HG03064 (cell line): ENCODE measurements around the gene CTNNBIP1.

ENCODE experiments used
- ATAC-seq: cut with Tn5 transposase; IDR thresholded peaks from one replicate; pipeline ENCODE4 v1.9.1; 2021; ENCODE audit warnings: low read depth; ENCODE audit not compliant: unreplicated experiment

The CTNNBIP1 gene

DNA sequence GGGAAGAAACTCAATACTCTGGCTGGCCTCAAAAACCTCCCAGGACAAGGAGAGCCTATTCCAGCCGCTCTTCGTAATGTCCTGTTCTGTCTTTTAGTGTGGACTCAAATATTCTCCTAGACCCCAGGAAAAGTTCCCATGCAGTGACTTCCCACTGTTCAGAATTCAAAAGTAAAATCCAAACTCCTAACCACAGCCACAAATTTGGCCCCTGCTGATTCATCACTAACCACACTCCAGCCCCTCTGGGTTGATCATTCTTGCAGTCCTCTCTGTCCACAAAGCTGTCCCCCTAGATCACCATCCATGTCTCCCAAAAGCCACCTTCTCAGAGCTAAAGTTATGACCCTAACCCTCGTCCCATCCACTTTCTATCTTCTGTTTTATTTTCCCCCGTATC is 5.1 kb downstream of the CTNNBIP1 start:
- no peak for ATAC-seq

DNA sequence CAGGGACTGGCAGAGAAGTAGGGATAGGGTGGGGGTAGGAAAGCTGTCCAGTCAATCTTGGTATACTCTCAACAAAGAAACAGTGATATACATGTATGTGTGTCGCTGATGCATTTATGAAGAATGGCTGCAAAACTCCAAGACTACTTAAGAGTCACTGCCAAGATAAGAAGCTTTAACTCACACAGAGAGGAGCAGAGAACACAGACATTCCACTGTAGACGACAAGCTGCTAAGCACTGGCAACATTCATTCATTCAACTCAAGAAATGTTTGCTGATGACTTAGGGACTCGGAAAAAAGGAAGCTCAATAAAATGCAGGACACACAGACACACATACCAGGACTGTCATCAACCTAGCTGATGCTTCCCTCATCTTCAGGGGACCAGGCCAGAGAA is 5.5 kb downstream of the CTNNBIP1 start:
- no peak for ATAC-seq

DNA sequence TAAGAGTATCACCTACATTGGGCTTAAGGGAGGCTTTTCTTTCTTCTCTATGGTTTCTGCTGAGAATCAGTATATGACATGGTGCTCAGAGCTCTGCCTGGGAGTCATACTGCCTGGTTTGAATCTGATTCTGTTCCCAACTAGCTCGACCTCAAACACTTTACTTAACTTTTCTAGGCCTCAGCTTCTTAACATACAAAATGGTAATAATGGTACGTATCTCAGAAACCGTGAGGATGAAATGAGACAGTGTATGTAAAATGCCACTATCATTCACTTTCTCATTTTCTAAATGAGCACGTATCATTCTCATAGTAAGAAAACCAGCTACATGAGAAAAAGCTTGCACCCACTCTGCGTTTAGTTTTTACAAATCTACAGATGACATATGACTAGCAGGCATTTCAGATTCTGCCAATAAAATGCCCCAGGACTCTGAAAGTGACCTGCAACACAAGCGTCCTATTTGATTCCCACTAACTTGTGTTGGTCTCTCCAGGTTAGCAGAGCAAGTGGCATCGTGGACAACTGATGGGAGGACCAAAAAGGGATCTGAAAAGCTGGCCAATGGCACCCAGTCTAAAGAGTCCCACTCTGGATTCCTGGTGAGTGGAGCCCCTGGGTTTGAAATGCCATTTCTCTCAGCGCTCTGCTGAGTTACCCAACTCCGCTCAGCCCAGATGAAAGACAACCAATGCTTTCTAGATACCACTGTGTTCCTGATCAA is 6.1 kb downstream of the CTNNBIP1 start:
- ATAC-seq, result no peak

DNA sequence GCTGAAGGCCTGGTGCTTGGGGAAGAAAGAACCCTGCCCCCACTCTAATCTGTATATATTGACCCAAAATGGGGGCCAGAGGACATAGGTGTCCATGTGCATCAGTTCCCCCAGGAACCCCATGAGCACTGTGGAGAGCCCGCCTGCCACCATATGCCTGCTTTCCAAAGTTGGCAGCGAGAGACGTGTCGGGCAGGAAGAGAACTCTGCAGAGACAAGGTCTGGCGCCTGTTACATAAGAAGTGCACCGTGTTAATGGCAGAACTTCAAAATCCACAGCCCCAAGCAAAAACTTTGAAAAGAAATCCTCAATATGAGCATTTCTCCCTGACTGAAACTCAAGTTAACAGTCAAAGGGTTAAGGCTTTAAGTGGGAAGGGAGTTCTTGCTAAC is 8.0 kb downstream of the CTNNBIP1 start:
- no peak for ATAC-seq

DNA sequence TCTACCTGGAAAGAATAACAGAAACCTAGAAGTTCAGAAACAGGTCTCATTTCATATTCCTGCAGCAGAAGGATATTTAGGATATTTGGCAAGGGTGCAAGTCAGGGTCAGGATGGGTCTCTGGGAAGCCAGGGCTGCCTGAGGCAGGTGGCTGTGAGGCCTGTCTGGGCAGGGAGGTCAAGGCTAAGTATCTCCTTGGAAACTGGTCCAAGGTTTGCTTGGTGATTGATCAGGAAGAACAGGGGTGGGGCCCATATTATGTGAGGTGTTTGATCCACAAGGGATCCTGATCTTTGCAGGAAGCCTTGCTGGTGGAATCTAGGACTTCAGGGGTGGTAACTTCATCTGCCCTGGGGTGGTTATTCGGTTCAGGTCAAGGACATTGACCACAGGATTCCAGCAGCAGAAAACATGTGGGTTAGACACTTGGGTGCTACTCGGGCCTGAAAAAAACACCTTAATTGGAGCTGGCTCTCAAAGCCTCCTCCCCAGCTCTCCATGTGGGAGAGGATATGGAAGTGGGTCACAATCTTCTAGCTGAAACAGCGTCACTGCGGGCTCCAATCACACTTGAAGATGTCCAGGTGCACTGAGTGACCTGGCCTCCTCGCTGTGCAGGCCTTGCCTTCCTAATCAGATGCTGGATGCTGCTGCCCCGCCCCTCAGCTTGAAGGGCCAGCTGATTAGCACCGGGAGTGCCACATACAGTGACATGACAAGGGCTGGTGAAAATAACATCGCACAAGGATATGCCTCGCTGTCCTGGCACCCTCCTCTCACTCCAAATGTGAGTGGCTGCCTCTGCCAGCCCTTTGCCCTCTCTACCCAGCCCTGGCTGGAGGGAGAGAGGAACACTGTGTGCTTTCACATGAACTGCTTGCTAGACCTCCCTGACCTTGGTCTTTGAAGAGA is 8.7 kb downstream of the CTNNBIP1 start:
- no peak for ATAC-seq

DNA sequence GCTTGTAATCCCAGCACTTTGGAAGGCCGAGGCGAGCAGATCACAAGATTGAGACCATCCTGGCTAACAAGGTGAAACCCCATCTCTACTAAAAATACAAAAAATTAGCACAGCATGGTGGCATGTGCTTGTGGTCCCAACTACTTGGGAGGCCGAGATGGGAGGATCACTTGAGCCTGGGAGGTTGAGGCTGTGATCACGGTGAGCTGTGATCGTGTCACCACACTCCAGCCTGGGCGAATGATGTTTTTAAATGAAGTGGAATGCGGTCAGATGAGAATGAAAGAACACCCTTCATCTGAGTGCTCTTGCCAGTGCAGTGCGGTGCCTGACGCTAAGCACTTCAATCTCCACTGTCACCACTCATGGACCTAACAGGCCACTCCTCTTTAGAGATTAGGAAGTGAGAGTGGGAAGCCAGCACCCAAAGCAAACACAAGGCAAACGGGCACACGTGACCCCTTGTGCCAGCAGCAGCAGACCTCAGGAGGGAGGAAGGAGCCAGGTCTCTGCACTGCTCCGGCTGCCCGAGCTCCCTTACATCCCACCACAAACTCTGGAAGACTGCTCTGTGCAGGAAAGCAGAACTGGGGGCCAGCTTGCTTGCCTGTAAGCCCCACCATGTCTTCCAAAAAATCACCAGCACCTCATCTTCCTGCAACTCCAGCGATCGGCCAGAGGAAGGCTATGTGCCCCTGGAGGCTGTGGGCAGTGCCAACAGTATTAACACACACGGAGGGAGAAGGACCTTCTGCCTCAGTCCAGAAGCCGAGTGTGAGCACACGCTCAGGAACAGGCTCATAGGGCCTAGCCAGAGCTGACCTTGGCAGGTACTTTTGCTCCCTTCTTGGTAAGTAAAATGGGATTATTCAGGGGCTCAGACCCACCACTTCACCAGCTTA is 9.7 kb downstream of the CTNNBIP1 start:
- ATAC-seq, result no peak

DNA sequence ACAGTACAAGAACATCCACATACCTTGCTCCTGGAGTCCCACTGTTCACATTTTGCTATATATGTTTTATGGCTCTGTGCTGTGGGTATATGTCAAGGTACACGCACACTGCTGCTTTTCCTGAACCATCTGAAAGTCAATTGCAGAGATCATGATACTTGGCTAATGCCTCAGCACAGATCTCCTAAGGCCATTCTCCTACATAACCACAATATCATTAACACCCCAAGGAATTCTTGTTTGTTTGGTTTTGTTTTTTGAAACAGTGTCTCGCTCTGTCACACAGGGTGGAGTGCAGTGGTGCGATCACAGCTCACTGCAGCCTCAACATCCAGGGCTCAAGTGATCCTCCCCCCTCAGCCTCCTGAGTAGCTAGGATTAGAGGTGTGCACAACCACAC is 16.0 kb downstream of the CTNNBIP1 start:
- no peak for ATAC-seq

DNA sequence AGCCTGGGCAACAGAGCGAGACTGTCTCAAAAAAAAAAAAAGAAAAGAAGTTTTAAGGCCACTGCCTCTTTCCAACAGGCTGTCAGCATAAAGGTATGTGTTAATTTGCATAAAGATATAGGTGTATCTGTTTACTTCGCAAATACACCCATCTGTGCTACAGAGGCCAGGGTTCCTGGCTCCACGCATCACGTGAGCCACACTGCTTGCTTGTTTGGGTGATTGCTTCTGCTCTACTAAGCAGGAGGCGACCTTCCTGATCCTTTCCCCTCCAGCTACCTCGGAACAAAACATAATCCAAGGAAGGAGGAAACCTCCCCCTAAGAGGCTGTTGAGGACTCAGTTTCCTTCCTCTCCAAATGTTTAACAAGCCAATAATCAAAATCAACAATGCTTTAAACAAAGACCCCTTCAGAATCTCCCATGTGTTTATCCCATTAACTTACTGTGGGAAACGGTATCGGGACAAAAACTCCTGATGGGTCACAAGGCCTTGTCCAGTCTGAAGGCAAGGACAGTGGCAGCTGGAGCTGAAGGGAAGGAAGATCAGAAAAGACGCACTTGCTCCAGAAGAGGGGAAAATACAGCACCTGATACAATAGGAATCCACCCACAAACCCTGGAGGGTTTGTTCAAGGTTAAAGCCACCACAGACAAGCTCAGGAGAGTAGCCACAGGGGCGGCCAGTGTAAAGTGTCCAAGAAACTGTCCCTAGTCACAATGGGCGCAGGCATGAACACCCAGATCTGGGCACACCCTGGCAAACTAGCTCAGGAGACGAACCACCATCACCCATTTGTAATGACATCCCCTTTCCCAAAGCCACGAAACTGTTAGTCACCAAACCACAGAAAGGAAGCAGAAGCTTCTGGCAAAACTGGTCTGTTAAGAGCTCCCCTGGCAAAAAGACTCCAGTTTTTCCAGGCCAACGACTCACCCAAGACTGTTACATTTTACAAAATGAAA is 17.2 kb downstream of the CTNNBIP1 start:
- ATAC-seq, result no peak

DNA sequence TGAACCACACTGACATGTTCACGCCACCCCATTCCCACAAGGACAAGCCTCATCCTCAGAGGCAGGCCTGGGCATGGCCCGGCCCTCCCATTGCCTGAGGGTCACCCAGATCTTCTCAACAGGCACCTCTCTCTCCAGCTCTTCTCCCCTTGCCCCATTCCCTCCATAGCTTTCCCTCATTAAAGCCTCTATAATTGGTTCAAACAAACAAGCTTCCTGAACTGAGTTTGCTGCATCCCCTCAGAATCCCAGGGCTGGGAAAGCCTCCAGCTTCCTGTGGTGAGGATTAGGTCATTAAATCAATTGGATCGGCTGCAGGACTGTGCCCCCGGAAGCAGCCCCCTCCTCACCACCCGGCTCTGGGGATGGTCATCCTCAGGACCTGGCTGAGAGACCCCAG is 18.9 kb downstream of the CTNNBIP1 start:
- ATAC-seq, result no peak

DNA sequence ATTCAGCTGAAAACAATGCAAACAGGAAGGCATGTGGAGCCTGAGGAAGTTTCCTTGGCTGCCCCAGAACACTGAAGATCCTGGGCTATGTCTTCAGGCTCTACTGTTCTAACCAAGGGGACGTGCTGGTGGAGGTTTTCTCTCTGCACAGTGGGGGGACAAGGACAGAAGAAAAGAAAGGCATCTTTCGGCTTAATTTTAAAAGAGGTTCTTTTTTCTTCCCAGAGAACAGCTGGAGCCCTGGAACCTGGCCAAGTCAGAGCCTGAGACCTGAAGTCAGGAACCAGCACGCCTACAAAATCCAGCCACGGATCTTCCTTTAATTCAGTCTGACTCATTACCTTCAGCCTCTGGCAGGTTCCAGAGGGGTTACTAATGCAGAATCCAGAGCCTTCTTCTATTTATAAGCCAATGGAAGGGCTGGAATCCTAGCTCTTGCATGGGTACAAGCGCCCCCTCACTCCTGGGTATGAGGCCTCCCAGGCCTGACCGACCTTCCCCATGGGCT is 19.8 kb downstream of the CTNNBIP1 start:
- no peak for ATAC-seq

DNA sequence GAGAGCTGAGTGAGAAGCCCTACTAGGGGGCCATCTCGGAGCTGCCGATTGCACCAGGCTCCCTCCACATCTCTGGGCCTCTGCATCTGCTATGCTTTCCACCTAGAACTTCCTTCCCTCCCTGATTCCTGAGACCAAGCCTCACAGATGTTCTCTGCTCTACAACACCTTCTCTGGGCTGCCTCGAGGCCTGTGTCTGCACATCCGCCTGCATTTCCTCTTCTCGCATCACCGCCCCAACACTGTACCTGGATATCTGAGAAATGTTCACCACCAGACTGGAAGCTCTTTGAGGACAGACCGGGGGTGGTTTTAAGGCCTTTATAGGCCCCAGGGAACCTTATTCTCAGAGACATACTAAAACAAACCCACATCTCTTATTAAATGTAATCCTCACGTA is 20.7 kb downstream of the CTNNBIP1 start:
- ATAC-seq, result no peak

DNA sequence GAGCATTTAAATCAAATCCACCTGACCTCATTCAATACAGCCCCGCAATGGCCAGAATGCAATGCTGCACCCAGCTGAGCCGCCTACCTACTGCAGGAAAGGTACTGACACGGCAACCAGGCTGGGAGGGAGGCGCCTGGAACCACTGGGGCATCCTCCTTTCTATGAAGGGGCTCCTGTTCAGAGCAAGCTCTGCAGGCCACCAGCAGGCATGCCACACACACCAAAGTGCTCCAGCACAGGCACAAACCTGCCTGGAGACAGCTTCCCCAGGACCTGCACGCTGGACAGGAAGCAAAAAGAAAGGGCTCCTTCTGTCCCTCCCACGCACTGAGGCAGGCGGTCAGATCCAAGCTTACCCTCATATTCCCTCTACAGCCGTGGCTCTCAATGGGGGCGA is 21.2 kb downstream of the CTNNBIP1 start:
- no peak for ATAC-seq

DNA sequence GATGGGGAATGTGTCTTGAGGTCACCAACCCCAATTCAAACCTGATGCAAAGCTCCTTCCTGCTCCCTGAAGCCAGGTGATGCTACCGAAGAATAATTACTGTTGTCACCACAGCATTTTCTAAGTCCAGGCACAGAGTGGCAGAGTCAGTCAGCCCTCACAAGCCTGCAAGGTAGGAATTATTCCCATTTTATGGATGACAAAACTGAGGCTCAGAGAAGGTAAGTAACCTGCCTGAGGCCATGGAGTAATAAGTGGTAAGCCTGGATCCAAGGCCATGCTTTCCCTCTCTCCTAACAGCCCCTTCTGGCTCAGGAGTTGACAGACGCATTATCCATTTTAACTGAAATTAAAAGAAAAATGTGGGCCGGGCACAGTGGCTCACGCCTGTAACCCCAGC is 23.0 kb downstream of the CTNNBIP1 start:
- ATAC-seq, result no peak

DNA sequence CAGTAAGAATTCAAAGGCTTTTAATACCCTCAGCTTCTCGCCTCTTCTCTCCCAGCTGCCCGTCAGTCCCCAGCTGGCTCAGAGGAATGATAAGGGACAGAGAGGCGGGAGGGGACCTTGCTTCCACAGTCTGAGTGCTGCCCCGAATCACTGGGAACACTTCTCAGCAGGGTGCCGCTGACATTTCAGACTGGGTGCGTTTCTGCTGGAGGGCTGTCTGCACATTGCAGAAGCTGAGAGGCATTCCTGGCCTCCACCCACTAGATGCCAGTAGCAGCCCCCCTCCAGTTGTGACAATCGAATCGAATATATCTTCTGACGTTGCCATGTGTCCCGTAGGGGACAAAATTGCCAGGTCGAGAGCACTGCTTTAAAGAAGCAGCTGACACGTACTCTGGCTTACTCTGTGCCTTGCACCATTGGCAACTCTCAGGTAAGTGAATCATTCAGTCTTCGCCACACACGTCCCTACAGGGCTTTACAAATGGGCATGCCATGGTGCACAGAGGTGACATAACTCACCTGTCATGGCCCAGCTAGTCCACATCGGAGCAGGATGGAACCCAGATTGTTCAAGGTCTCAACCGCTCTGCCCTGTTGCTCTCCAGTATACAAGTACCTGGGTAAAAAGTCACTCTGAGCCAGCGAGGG is 23.9 kb downstream of the CTNNBIP1 start:
- ATAC-seq, result no peak

DNA sequence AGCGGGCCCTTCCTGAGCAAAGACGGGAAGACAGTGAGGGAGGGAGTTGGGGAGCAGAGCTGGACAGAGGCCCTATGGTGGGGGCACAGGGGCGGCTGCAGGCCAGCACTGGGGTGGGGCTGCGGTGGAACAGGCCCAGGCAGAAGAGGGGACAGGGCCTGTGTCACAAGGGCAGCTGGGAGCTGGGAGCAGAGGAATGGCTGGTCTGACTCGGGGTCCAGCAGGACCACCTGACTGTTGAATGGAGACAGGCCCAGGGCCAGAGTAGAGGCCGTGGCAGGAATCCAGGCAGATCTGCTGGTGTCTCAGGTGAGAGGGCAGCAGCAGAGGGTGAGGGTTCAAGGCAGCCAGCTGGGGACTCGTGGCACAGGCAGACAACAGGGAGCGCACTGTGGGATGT is 25.3 kb downstream of the CTNNBIP1 start:
- no peak for ATAC-seq

DNA sequence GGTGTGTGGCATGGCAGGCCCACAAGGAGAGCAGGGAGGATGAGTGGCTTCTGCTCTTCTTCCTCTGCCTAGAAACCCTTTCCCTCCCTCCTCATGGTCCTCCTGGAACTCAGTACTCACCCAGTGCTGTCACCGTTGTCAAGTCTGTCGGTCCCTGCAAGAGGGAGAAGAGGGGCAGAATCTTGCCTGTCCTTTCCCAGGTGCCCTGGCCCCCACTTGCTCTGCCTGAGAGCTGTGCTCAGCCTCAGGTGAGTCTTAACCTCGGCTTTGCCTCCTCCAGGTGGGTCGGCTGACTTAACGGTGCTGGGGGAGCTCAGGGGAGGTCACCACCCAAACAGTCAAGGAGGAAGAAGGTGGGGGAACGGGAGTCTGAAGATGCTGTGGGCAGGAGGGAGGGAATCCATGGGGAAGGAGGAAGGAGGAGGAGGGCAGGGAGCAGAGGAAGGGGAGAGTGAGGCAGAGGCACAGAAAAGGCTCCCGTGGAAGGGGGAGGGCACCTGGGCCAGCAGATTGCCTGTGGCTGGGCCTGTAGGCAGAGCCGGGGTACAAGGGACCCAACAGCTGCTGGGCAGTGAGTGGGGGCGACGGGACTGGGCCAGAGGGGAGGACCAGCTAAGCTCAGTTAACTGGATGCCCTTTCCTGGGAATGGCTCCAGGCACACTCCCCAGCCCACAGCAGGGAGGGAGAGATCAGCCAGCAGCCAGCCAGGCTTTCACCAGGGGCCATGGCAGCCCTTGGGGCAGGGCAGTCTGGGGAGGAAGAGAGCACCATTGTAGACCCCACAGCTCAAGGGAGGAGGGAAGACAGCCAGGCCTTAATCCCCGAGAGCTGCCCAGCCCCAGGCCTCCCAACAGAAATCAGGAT is 26.3 kb downstream of the CTNNBIP1 start:
- ATAC-seq, result no peak

DNA sequence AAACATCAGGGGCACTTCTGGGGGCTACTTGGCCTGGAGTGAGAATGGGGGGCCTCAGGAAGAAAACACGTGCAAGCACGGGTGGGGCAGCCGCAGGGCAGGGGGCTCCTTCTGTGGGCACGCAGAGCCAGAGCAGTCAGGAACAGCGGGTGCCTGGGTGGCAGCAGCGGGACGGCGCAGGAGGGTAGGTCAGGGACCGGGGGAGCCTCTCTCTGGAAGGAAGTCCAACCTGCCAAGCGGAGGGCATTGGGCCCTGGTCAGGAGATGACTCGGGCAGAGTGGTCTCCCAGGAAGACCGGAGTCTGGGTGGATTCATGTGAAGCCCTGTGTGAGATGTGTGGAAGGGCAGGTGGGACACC is 27.1 kb downstream of the CTNNBIP1 start:
- no peak for ATAC-seq

DNA sequence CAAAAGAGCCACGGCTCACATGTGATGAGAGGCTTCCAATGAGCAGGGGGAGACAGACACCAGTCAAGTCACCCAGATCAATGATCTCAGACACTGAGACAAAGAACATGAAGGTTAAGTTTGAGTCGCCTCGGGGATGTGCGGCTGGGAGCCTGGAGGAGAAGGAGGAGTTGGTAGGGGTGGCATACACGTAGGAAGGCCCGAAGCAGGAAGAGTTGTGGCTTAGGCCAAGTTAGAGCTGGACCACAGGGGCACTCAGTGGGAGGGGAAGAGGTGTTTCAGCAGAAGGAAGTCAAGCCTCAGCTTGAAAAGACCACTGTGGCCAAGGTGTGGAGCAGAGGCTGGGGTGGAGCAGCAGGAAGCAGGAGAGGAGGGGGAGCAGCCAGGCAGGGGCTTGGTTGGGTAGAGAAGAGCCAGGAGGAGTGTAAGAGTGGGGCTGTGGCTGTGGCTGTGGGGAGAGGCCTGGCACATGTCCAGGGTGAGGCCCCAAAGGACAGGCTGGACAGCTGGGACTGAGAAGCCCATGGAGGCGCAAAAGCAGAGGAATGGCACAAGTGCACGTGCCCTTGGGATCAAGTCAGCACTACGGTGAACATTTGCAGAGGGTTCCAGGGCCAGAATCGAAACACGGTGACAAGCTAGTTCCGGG is 27.6 kb downstream of the CTNNBIP1 start:
- no peak for ATAC-seq
